GM12891 (cell line): Measurements from ENCODE around the gene ZNF396.

Source experiments
- POLR2A ChIP-seq: IDR thresholded peaks from 2 replicates; pipeline ENCODE4 v1.6.1; 2011; ENCODE audit warnings: low read depth, low read length, control low read depth
- POLR2AphosphoS5 ChIP-seq: IDR thresholded peaks from 2 replicates; pipeline ENCODE4 v1.6.1; 2011; ENCODE audit warnings: low read depth, low read length, control low read depth

DNA sequence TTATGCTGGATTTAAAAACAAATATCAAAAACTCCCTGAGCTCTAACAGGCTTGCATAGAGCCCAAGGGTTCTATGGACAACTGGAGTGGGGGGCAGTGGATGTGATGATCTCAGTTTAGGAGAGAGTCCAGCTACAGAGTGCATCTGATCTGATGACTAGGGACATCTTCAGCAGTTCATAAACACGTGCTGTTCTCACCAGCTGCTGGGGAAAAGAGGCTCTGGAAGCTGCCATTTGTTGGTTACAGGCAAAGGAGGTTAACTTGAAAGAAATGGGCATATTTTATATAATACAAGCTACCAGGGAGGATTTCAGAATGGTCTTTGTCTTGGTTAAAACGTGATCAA is 36.0 kb upstream of the ZNF396 start:
- TF ChIP-seq POLR2A (no peak), POLR2AphosphoS5 (no peak)
